OCI-M2 (cell line): ENCODE measurements around the gene TIMM22.
A peak's percentile ranks its signal among the peaks of the same experiment; 100 is the strongest.
"Not testable (repeated sequence)": the region's sequence is repeated elsewhere in the genome, so short reads cannot be mapped to it uniquely, and the experiment has no call there.

Source experiments
- DNase-seq: peaks from one replicate; lab custom pipeline; 2025; ENCODE audit not compliant: unreplicated experiment; lab: John Stamatoyannopoulos, UW

The TIMM22 gene

DNA sequence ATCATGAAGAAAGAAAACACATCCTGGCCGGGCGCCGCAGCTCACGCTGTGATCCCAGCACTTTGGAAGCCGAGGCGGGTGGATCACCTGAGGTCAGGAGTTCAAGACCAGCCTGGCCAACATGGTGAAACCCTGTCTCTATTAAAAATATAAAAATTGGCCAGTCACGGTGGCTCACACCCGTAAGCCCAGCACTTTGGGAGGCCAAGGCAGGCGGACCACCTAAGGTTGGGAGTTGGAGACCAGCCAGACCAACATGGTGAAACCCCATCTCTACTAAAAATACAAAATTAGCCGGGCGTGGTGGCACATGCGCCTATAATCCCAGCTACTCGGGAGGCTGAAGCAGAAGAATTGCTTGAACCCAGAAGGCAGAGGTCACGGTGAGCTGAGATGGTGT, 25.1 kb upstream of the TIMM22 start:
- DNase-seq = not testable (repeated sequence)

DNA sequence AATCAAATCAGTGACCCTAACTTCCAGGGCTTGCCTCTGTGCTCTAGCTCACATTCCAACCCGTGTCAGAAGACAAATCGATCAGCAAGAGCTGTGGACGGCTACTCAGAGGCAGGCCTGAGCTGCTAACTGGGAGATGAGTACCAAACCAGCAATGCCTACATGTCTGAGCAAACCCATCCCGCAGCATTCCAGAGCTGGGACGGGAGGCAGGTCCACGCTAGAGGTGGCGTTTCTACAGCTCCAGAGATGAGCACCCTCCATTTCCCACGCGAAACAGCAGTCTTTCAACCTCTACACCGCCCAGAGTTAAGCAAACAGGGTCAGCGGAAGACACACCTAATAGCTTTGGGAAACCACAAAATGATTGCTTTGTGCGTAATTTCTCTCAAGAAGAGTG, 23.9 kb upstream of the TIMM22 start:
- DNase-seq = no peak

DNA sequence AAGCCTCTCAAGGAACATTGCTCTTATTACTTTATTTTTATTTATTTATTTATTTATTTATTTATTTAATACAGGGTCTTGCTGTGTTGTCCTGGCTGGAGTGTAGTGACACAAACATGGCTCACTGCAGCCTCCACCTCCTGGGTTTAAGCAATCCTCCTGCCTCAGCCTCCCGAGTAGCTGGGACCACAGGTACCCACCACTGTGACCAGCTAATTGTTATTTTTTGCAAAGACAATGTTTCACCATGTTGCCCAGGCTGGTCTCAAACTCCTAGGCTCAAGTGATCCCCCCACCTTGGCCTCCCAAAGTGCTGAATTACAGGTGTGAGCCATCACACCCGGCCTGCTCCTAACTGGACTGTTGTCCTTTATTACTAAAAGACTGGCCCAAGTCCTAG, 22.2 kb upstream of the TIMM22 start:
- not testable (repeated sequence) for DNase-seq

DNA sequence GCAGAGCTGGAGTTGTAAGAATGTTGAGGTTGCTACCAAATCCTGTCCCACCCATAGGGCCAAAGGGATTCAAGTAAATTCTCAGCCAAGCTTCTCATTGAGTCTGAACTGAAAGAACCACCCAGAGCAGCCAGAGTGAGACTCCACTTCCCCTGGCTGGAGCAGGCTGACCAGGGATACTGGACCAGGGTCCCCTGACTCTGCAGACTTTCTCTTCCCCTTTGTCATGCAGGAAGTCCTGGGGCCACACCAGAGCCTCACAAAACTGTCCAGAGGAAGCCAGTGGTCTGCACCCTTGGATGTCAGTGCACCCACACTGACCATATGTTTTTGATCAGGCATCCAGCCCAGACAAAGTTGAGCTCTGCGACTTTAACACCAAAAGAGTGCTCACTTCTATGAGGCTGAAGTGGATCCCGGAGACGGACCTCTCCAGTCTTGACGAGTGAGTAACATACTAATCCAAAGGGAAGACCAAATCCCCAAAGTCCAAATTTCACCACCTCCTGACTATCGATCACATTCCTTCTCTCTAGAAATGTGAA, 21.5 kb upstream of the TIMM22 start:
- no peak for DNase-seq

DNA sequence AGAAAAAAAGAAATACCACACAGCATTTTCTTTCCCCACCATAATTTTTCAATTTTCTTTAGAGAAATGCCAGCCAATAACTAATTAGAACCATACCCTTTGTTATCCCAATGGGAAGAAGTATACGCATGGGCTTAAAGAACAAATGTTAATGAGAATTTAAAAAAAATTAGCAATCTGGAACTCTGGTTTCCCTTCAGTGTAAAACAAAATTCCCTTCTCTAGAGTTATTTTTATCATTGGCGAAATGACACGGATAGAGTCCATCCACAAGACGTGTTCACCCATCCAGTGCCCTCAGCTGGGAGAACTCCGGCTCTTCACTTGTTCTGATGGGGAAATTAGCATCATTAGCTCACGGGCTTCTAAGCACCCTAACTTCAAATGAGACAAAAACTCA, 20.6 kb upstream of the TIMM22 start:
- no peak for DNase-seq

DNA sequence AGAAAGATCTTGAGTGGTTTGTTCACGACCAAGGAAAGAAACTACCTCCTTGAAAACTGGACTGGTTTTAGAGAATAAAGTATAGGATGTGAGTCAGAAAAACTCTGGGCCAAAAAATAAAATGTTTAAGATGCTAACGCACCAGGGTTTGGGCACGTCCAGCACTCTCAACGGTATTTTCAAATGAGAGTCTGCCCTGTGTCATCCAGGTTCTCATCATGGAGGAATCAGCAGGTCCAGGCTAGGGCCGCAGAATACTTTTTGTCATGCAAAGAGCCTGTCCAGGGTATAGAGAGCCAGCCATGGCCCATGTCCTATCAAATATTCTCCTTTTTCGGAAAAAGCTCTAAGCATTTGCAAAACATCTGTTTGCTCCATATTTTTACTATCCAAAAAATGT, 19.8 kb upstream of the TIMM22 start:
- DNase-seq = no peak

DNA sequence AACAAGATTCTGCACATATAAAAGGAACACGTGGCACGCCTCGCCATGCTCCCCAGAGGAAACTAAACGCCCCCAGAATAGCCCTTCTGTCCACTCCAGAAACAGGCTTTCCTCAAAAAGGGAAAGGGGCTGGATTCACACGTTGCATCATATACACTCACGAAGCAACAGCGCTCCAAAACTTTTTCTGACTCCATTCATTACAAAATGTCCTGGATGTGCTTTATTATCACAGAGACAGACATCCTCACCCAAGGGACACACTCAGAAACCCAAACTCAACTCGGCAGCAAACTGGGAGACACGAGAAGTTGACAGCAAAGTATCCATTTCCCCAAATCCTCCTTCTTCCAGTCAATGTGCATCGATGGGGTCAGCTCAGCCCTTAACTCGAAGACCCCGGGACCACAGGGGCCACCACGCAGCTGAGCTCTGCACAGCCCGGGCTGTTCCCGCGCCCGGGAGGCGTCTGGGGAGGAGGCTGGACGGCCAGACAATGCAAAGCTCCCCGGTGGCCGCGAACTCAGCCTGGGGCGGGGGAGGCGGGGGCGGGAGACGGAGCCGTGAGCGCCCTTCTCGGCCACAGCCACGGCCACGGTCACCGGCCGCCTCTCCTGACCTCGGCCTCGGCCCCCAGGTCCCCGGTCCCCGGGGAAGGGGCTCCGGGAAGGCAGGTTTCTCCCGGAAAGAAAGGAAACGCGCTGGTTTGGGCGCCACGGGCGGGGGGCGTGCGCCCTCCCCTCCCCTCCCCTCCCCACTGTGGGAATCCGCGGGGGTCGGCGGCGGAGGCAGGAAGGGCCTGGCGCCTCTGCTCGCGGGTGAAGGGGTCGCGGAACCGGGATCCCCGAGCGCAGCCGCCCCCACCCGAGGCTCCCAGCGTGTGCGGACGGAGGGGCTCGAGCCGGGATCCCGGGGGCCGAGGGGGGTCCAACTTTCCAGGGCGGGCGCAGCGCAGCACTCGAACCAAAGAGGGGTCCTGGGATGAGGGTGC, 18.5 kb upstream of the TIMM22 start:
- no peak for DNase-seq

DNA sequence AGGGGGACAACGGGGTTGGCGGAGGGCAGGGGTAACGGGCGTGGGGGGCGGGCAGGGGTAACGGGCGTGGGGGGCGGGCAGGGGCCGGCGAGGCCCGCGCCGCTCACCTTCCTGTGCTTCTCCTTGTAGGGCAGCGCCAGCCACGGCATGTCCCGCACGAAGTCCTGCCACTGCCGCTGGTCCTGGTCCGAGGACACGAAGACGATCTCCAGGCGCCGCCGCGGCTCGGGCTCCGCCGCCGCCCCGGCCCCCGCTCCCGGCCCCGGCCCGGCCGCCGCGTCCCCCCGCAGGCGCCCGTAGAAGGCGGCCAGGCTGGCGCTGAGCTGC, 17.8 kb upstream of the TIMM22 start:
- DNase-seq = no peak

DNA sequence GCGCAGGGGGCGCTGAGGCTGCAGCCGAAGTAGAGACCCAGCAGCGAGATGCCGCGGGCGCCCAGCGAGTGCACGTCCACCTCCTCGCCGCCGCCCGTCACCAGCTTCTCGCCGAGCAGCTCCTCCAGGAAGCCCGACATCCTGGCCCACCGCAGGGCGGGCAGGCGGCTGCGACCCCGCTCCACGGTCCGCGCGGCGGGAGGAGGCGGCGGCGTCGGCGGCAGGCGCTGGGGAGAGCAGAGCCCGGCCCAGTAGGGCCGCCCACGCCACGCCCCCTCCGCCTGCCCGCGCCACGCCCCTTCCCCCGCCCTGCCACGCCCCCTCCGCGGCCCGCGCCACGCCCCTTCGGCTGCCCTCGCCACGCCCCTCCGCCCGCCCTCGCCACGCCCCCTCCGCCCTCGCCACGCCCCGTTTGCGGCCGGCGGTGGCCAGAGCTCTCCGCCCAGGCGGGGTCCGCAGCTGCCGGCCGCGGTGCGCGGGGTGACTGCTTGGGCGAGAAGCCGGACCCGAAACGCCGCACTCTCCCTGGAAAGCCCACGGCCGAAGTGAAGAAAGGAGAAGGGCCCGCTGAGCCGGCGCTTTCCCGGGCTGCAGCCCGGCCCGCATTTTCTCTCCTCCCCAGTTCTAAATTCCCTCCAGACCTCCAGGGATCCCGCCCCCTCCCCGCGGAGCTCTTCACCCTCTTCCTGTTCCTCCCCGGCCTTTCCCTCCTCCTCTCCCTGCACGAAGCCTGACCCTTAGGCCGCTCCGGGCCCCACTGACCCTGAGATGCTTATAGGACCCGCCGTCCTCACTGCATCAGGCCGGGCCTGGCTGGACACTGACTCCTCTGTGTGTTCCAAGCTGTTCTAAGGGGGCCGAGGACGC, 17.2 kb upstream of the TIMM22 start, which contains the start of gene NXN:
TSS of gene NXN (minus strand) at position 238 of the 867 bp plus-strand sequence.
- DNase-seq = peak; percentile 19

DNA sequence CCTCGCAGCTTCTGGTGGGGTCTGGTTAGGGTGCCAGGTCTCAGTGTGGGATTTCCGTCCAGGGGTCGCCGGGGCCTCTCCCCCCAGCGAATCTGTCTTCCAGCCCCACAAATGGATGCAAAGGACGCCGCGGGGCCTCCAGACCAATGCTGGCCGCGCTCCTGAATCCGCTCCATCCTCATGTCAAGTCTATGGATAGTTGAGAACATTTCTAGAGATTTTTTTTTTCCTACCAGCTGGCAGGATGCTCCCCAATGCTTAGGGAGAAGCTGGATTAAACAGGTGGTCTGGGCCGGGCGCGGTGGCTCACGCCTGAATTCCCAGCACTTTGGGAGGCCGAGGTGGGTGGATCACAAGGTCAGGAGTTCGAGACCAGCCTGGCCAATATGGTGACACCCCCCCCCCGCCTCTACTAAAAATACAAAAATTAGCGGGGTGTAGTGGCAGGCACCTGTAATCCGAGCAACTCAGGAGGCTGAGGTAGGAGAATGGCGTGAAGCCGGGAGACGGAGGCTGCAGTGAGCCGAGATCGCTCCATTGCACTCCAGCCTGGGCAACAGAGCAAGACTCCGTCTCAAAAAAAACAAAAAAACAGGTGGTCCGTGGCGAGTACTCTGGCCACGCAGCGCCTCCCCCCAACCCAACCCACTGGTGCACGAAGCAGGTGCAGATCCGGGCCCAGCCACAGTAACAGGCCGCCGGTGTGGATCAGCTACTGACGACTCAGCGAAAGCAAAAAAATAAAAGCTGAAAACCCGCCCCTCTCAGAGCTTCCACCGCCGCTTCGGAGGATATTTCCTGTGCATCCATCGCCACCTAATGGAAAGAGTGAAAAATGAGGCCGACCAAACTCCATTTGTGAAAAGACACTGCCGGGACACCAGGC, 16.3 kb upstream of the TIMM22 start:
- DNase-seq = no peak

DNA sequence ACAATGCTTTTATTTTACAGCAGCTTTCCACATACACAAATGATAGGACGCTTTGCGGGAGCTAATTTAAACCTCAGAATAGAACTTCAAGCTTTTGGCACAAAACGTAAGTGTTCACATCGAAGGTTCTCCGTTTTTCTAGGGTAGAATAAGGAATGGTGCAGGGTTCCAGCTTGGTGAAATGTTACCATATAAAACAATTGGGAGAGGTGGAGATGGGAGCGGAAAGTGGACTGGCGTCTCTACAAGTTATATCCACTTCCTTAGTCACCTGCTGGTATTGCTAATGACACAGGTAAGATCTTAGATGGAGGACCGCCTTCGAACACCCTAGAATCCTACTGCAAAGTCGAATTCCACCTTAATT, 15.7 kb upstream of the TIMM22 start:
- DNase-seq = no peak

DNA sequence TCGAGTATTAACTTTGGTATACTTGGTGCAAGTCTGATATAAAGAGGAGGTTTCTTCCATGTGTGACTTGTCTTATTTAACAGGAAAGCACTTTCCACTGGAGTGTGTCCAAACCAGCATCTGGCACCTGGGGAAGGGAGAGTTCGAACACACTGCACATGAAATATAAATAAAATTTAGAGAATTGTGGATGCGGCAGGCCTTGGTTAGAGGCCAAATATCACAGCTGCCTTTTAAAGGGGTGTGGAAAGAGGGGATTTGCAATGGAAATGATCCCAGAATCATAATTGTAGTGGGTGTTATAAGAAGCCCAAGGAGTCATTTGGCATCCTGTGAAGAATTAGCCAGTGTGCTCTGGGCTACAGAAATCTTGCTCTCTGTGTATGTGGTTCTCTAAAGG, 13.0 kb upstream of the TIMM22 start:
- DNase-seq = no peak

DNA sequence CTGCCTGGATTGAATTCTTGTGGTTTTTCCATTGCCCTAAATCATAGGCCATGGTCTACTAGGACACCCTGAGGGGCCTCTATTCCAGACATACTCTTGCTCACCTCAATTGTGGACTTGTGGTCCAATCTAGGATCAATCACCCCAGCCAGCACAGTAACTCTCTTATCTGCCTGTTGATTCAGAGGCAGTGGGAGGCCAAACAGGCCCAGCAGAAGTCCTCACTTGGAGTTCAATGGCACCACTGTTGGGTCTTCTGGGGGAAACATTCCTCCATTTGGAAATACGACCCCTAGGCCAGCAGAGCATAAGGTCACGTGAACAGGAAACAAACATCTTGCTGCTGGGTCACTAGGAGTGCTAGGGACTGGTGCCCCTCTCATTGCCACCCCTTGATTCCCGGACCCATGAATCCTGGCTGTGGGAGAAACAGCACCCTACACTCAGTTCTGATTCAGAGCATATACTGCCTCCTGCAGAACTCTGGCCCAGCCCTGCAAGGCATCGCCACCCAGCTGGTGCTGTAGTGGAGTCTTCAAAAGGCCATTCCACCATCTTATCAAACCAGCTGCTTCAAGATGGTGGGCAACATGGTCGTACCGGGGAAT, 10.5 kb upstream of the TIMM22 start:
- no peak for DNase-seq

DNA sequence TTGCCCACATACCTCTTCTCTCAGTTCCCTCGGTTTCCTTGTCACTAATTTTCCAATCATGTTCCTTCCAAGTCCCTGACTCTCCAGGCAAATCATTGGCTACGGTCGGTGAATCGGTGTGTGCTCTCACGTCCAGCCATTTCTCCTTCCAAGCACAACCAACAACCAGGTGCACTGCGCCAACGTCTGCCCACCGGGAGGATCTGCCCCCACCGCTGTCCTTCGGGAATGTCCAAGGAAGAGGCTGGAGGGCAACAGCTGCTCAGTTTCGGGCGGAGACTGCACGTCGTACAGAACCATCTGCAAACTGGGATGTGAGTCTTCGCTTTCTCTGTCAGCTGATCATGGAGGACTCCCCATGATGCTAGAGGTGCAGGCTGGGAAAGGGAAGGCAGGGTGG, 9.0 kb upstream of the TIMM22 start:
- DNase-seq = no peak

DNA sequence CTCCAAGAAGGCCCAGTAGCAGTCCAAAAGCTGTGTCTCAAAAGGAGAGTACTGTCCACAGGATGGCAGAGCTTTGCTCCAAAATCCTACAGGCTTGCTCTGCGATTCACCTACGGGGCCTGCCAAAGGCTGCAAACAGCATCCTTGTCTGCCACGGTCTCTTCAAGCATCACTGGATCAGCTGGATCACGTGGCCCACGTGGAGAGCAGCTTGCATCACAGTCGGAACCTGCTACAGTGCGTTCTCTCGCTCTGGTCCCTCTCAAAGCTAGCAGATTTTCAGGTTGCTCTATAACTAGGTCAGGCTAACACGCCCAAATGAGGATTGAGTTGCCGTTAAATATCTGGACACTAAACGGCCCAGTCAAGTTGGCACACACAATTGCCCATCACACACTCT, 8.4 kb upstream of the TIMM22 start:
- DNase-seq = no peak

DNA sequence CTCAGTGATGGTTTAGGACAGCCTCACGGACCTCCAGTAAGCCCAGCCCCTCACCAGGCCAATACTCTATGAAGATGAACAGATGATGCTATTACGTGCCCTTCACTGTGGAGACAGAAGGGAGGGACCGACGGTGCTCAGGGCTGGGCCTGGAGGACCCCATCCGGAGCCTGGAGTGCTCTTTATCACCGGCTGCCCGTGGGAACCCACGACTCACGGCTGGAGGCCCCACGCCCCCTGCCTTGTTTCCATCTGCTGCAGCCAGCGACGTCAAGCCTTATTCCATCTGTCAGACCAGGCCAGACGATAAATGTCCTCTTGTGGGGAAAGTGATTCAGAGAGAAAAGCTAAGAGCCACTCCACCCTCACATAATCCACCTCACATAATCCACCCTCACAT, 4.0 kb upstream of the TIMM22 start:
- DNase-seq = no peak

DNA sequence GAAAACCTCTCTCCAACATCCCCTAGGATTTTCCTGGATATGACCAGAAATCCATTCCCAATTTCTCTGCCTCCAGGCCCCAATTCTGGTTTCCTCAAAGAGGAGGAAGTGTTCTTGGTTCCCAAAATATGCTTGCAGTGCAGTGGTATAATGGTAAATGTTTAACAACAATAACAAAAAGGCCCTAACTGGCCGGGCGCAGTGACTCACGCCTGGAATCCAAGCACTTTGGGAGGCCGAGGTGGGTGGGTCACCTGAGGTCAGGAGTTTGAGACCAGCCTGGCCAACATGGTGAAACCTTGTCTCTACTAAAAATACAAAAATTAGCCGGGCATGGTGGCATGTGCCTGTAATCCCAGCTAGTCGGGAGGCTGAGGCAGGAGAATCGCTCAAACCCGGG, 1.6 kb upstream of the TIMM22 start:
- not testable (repeated sequence) for DNase-seq

DNA sequence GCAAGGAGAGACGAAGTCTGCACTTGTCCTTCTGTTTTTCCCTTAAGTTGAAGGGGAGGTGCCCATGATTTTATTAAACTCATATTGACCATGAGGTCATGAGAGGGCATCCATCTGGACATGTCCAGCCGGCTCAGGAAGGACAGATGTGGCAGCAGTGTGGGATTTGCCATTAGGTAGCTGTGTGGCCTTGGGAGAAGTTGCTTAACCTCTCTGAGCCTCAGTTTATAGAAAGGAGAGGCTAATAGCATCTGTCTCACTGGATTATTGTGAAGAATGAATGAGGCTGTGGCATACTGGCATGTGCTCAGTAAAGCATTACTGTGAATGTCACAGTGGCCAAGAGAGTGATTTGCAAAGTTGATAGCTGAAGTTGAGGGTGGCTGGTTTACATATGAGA, 1.2 kb downstream of the TIMM22 start:
- DNase-seq = no peak

DNA sequence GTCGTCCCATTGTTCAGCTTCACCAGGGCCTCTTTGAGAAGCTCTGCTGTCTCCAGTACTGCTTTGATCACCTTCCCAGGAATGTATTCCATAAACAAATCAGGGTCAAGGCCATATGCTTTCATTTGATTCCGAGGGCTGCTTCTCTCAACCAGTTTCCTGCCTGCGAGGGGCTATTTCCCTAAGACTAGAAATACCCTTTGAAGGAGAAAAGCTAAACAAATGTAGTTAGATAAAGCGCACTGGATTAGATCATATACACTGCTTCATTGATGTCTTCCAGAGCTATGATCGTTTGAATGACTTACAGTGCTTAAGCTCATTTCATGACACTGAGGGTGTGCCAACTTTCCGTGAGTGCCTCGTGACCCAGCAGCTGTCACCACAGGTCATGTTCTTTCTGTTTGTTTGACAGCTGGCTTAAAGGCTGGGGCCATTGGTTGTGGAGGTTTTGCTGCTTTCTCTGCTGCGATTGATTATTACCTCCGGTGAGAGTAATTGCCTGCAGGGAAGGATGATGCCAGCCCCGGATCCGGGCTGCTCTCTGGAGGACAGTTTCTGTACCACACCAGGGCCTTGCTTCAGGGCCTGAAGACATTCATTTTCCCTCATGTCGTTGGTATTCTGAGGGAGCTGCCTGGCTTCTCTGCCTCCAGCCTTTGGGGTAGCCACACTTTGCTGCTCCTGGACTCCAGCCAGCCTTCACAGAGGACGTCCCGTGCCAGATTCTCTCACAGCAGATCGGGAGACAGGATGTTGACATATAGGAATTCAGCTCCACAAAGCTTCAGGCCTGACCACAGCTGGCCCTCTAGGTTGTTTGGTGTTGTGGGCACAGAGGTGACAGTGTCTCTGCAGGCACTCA, 3.9 kb downstream of the TIMM22 start:
- no peak for DNase-seq
